HG03060 (cell line): ENCODE measurements around the gene DNAJB1.
"Not testable (repeated sequence)": the region's sequence is repeated elsewhere in the genome, so short reads cannot be mapped to it uniquely, and the experiment has no call there.

Experiments
- ATAC-seq: cut with Tn5 transposase; IDR thresholded peaks from one replicate; pipeline ENCODE4 v1.9.1; 2021; ENCODE audit warnings: low read depth, moderate number of reproducible peaks; ENCODE audit not compliant: unreplicated experiment

Gene DNAJB1

DNA sequence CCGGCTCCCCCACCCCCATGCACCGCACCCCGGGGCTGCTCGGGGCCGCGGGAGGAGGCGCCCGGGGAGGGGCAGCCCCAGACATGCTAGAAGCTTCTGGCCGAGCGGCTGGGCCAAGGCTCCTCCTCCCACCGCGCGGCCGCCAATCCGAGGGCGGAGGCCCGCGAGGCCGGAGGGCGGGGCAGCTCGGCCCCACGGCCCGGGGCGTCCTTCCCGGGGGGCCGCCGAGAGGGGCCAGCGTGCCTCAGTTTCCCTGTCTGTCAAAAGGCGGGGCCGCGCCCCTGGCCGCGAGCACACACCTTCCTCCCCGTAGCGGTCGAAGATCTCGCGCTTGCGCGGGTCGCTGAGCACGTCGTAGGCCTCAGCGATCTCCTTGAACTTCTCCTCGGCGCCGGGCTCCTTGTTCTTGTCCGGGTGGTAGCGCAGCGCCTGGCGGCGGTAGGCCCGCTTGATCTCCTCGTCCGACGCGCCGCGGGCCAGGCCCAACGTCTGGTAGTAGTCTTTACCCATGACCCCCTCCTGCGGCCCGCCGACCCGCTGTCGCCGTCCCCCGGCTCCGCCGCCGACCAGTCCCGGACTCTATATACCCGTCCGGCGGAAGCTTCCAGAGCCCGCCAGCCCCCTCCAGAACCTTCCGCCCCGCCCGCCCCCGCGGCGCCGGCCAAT, at the start of gene DNAJB1:
DNAJB1 (minus strand) TSS at position 558 of the 666 bp plus-strand sequence; CDS start at position 510, 48 bp downstream.
- peak; percentile 33 for ATAC-seq

DNA sequence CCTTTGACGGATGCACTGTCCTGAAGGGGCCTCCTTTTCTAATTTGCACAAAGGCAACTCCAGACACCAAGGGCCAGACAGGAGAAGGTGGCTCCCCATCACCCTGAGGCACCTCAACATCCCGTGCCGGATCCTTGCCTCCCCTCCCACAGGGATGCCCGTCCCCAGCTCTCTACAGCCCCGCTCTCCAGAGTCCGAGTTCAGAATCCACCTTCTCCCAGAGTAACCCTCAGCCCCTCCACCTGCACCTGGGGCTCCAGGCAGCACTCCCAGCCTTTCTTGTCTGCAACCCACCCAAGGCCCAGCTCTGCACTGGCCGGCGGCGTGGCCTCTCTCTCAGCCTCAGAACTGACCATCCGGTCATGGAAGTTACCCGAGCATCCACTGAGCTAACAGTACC, 48.9 kb upstream of the DNAJB1 start:
- no peak for ATAC-seq

DNA sequence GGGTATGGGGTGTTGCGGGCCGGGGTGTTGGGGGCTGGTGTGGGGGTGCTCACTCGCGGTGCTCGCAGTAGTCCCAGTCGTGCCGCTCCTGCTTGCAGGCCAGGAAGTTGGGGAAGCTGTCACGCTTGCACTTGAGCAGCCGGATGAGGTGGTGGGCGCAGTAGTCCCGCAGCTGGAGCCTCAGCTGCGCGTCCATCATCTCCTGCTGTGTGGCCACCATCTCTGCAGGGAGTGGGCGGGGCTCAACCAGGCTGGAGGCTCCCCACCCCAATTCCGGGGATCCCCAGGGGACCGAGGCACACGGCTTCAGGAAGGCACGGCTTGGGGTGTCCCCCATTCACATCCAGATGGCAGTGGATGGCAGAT, 48.5 kb upstream of the DNAJB1 start:
- no peak for ATAC-seq

DNA sequence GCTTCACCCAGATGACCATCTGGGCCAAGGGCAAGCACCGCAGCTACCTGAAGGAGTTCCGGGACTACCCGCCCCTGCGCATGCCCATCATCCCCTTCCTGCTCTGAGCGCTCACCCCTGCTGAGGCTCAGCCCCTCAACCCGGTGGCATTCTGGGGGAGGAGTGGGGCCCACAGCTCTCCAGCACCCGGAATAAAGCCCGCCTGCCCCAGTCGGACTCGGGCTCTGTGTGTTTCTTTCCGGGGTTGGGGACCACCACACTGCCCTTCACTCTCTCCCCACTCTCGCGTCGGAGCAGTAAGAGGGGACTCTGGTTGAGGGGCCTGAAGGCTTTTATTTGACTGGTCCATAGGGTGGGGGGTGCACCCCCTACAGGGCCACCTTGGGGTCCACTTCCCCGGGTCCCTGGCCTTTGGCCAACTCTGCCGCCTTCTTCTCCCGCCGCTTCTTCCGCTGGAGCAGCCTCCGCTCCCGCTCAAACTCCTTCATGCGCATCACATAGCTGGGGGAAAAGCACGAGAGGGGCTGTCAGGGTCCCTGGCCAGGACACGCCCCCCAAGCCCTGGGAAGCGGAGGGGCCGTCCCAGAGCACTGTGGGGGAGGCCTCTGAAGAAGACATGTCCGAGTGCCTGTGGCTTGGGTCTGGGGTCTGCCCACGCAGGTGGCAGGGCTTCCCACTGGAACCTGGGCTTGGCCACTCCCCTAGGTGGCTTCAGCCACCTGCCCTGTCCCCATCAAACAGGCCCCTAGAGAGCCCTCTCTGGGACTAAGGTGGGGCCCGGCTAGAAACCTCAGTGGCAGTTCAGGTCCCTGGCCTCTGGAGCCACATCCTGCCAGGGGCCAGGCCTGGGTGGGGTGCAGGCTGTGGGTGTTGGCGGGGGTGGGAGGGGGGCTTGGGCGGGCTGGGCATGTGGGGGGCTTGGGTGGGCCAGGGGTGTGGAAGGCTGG, 47.8 kb upstream of the DNAJB1 start:
- ATAC-seq = no peak

DNA sequence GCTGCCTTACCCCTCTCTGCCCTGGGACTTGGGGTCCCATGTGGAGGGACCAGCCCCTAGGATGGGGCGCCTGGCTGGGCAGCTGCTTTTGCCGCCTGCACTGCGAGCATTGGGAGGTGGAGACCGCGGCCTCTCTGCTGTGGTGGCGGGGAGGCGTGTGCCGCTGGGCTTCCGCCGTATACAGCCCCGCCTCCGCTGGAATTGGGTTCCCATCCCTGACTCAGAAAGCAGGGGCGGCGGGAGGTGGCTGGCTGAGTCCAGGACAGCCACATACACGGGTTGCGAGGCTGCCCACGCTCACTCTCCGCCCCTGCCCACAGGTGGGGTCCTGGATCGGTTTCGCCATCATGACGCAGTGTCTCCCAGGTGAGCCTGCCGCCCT, 47.1 kb upstream of the DNAJB1 start:
- ATAC-seq = no peak

DNA sequence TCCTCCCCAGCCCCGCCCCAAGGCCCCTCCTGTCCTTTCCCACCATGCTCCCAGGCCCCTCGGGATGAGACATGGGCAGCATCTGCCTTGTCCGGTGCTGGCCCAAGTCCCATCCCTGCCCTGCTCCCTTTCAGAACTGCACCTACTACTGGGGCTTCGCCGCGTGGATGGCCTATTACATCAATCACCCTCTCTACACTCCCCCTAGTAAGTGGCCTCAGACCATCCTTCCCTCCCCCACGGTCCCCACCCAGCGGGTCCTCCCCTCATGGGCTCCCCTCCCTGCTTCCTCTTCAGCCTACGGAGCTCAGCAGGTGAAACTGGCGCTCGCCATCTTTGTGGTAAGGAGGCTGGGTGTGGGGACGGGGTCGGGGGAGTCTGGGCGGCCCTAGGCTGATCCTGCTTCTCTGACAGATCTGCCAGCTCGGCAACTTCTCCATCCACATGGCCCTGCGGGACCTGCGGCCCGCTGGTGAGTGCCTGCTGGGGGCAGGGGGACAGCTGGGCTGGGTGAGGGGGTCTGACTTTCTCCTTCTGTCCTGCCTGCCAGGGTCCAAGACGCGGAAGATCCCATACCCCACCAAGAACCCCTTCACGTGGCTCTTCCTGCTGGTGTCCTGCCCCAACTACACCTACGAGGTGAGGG, 46.6 kb upstream of the DNAJB1 start:
- not testable (repeated sequence) for ATAC-seq

DNA sequence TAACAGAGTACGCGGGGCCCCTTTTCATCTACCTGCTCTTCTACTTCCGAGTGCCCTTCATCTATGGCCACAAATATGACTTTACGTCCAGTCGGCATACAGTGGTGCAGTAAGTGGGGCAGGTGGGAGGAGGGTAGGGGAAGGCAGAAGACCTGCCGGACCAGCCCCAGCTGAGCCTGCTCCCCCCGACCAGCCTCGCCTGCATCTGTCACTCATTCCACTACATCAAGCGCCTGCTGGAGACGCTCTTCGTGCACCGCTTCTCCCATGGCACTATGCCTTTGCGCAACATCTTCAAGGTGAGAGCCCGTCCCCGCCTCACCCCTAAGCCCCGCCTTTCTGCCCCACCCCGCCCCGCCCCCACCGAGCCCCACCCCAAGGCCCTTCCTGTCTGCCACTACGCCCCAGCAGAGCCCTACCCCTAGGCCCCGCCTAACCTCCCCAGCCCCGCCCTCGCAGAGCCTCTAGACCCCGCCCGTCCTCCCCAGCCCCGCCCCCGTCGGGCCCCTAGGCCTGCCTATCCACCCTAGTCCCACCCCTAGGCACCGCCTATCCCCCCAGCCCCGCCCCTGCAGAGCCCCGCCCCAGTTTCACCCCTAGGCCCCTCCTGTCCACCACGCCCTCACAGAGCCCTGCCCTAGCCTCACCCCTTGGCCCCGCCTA, 45.9 kb upstream of the DNAJB1 start:
- no peak for ATAC-seq

DNA sequence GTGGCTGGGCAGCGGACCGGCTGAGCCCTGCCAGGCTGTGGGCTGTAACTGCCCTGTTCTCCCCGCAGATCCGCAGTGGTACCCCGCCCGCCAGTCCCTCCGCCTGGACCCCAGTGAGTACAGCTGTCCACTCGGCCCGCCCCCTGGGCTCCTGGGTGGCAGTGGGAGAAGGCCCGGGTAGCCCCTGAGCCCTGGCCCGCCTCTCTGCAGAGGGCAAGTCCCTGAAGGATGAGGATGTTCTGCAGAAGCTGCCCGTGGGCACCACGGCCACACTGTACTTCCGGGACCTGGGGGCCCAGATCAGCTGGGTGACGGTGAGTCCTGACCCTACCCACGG, 45.4 kb upstream of the DNAJB1 start:
- no peak for ATAC-seq

GRCh38 chr19:14562660-14563589, 44.7 kb upstream of the DNAJB1 start:
- ATAC-seq = no peak

GRCh38 chr19:14561847-14562351, 43.7 kb upstream of the DNAJB1 start:
- no peak for ATAC-seq

GRCh38 chr19:14561249-14561648, 43.1 kb upstream of the DNAJB1 start:
- ATAC-seq = no peak

GRCh38 chr19:14560776-14561108, 42.5 kb upstream of the DNAJB1 start:
- no peak for ATAC-seq

- no peak for ATAC-seq
Measured at GRCh38 chr19:14559916-14560775, 41.9 kb upstream of the DNAJB1 start.

DNA sequence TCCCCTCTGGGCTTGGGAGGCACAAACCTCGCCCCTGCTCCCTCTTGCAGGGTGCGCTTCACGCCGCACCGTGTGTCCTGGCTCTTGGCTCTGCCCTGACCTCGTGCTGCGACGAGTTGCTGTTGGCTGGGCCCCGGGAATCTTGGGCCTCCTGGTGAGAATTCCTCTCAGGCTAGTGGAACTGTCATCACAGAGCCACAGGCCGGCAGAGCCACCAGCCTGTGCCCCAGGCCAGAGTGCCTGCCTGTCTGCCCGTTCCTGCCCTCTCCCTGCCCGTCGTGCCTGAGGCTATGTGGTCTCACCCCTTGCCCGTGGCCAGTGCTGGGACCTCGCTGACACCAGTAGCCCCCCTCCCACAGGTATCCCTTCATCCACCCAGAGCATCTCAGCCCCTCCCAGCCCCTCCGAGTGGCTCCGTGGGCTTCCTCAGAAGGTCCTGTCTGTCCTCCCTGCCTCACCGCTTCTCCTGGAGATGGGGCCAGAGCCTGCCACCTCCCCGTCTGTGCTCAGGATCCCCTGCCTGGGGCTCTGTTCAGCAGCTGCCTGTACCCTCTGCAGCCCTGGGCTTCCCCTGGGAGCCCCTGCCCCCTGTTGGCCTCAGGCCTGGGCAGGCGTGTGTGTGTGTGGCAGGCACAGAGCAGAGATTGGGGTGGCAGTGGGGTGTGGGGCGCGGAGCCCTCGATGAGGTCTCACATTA, 40.3 kb upstream of the DNAJB1 start:
- ATAC-seq = no peak

DNA sequence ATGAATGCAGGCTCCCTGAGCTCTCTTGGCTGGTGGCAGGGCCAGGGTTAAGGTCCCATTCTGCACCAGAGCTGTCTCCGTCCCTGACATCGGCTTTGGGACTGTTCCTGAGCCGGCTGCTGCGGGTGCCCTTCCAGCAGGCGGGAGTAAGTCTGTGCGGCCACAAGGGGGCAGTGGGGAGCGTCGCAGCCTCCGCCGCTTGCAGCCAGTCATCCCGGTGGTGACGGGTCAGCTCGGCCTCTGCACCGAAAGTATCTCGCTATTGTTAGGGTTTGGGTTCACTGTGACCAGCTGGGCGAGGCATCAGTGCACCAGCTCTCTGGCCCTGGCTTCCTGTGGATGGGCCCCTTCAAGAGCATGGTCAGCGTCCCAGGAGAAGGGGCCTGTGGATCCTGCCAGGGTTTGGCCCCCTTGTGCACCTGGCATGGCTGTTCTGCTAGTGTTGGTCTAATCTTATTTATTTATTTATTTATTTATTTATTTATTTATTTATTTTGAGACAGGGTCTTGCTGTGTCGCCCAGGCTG, 38.5 kb upstream of the DNAJB1 start:
- no peak for ATAC-seq

DNA sequence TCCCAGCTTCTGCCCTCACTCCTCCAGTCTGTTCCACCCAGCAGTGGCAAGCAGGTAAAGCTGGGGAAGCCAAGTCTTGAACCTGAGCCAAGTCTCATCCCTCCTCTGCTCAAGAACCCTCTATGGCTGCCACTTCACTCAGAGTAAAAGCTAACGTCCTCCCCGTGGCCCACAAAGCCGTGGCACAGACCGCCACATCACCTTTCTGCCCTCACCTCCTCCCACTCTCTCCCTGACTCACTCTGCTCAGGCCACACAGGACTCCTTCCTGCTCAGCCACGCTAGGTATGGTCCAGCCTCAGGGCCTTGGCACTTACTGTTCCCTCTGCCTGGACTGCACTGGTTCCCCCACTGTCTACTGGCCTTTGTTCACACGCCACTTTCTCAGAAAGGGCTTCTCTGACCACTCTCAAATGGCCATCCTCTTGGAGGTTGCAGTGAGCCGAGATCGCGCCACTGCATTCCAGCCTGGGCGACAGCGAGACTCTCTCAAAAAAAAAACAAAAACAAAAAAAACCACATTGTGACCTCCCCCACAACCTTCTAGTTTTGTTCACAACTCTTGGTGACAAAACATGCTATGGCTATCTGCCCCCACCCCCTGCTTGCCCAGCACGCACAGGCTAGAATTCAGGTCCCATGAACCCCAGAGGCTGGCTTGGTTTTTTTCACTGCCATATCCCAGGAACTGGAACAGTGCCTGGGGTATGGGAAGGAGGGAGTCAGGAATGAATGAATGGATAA, 37.9 kb upstream of the DNAJB1 start:
- ATAC-seq = no peak

GRCh38 chr19:14554382-14554812, 36.2 kb upstream of the DNAJB1 start:
- no peak for ATAC-seq

GRCh38 chr19:14553939-14554243, 35.7 kb upstream of the DNAJB1 start:
- ATAC-seq = no peak
